IMR-90 (cell line): Measurements from ENCODE around the gene RNF43. TPM values are rescaled to one million over a fixed set of nuclear protein-coding genes. Genes with fewer than 3 reads are reported as not detected.

Experiments used
- ATAC-seq: fragments of 200-7000 bp; cut with Tn5 transposase; 2 replicates; pipeline ENCODE4 v1.9.1; 2020; ENCODE audit warnings: low read depth, mild to moderate bottlenecking, moderate library complexity
- BruUV-seq: library from RNA; stranded (reverse); fragments of 400-500 nt; replicated peaks from 2 replicates; lab custom pipeline; 2021; lab: Mats Ljungman, UMichigan
- CTCF ChIA-PET: fragments of 300-600 bp; formaldehyde crosslinking; extraction: SDS; loops from one replicate; lab custom pipeline; 2021; ENCODE audit warnings: antibody characterized with exemption; lab: Yijun Ruan, JAX
- POLR2A ChIA-PET: fragments of 300-600 bp; sonication (Branson Sonifier 250); formaldehyde crosslinking; loops from one replicate; lab custom pipeline; 2022; ENCODE audit warnings: antibody characterized with exemption; ENCODE audit not compliant: unreplicated experiment; lab: Charles Lee
- DNase-seq: peaks from one replicate; pipeline ENCODE4 v3.0.0; 2013
- H2AFZ ChIP-seq: replicated peaks from 2 replicates; pipeline ENCODE3; 2013; ENCODE audit warnings: low read length, mild to moderate bottlenecking; ENCODE audit not compliant: poor library complexity
- H2AK5ac ChIP-seq: 2 replicates; pipeline ENCODE4 v1.6.1; 2013; ENCODE audit warnings: low read depth, low read length, inconsistent platforms
- H2AK9ac ChIP-seq: replicated peaks from 2 replicates; pipeline ENCODE3; 2013; ENCODE audit warnings: mild to moderate bottlenecking, low read depth, low read length, moderate library complexity; ENCODE audit not compliant: poor library complexity
- H2BK120ac ChIP-seq: 2 replicates; pipeline ENCODE4 v1.6.1; 2013; ENCODE audit warnings: low read depth, low read length, inconsistent platforms
- H2BK15ac ChIP-seq: 3 replicates; pipeline ENCODE4 v1.6.1; 2013; ENCODE audit warnings: low read depth, low read length, inconsistent platforms
- H2BK20ac ChIP-seq: 2 replicates; pipeline ENCODE4 v1.6.1; 2013; ENCODE audit warnings: low read depth, mild to moderate bottlenecking, inconsistent platforms, low read length, moderate library complexity
- H2BK5ac ChIP-seq: 2 replicates; pipeline ENCODE4 v1.6.1; 2013; ENCODE audit warnings: mild to moderate bottlenecking, low read depth, low read length, inconsistent platforms; ENCODE audit not compliant: poor library complexity, severe bottlenecking
- H3K14ac ChIP-seq: replicated peaks from 2 replicates; pipeline ENCODE4 v1.6.1; 2013; ENCODE audit warnings: low read depth, low read length, inconsistent platforms
- H3K18ac ChIP-seq: 2 replicates; pipeline ENCODE4 v1.6.1; 2013; ENCODE audit warnings: low read depth, low read length, control low read depth
- H3K23ac ChIP-seq: 2 replicates; pipeline ENCODE4 v1.6.1; 2013; ENCODE audit warnings: low read depth, low read length, inconsistent platforms
- H3K27ac ChIP-seq: 2 replicates; pipeline ENCODE4 v1.5.1; 2013; ENCODE audit warnings: mild to moderate bottlenecking, control low read depth, low read length; ENCODE audit not compliant: insufficient read depth
- H3K27me3 ChIP-seq: 2 replicates; pipeline ENCODE4 v1.6.1; 2013; ENCODE audit warnings: low read length; ENCODE audit not compliant: control insufficient read depth, insufficient read depth
- H3K36me3 ChIP-seq: 2 replicates; pipeline ENCODE4 v1.6.1; 2013; ENCODE audit warnings: low read length, mixed read lengths; ENCODE audit not compliant: control insufficient read depth, insufficient read depth
- H3K4ac ChIP-seq: 2 replicates; pipeline ENCODE4 v1.6.1; 2013; ENCODE audit warnings: low read depth, low read length, inconsistent platforms
- H3K4me1 ChIP-seq: 2 replicates; pipeline ENCODE4 v1.6.1; 2013; ENCODE audit warnings: low read length, mixed read lengths; ENCODE audit not compliant: control insufficient read depth, insufficient read depth
- H3K4me2 ChIP-seq: 2 replicates; pipeline ENCODE4 v1.6.1; 2013; ENCODE audit warnings: low read depth, mild to moderate bottlenecking, control low read depth, low read length, moderate library complexity
- H3K4me3 ChIP-seq: 2 replicates; pipeline ENCODE4 v1.5.1; 2013; ENCODE audit warnings: low read depth, mild to moderate bottlenecking, control low read depth, low read length, moderate library complexity; ENCODE audit not compliant: insufficient read depth
- H3K56ac ChIP-seq: 2 replicates; pipeline ENCODE4 v1.6.1; 2013; ENCODE audit warnings: low read length, inconsistent platforms; ENCODE audit not compliant: insufficient read depth; ENCODE audit errors: extremely low read depth
- H3K79me1 ChIP-seq, 2 experiments: 2 replicates each; pipeline ENCODE4 v1.6.1; 2013; ENCODE audit warnings: low read length in 2 of 2, inconsistent platforms in 1 of 2, low read depth in 1 of 2
- H3K9ac ChIP-seq: 2 replicates; pipeline ENCODE4 v1.6.1; 2013; ENCODE audit warnings: low read depth, low read length, control low read depth
- H3K9me1 ChIP-seq: 2 replicates; pipeline ENCODE4 v1.6.1; 2013; ENCODE audit warnings: low read length, inconsistent platforms; ENCODE audit not compliant: insufficient read depth
- H3K9me3 ChIP-seq: 2 replicates; pipeline ENCODE4 v1.6.1; 2013; ENCODE audit warnings: low read length; ENCODE audit not compliant: control insufficient read depth, insufficient read depth
- H4K20me1 ChIP-seq: 2 replicates; pipeline ENCODE4 v1.6.1; 2013; ENCODE audit warnings: low read length, inconsistent platforms; ENCODE audit not compliant: insufficient read depth
- H4K5ac ChIP-seq: 2 replicates; pipeline ENCODE4 v1.6.1; 2013; ENCODE audit warnings: mild to moderate bottlenecking, low read depth, low read length, control low read depth
- H4K8ac ChIP-seq, 2 experiments: 2 replicates each; pipeline ENCODE4 v1.6.1; 2013; ENCODE audit warnings: low read depth in 2 of 2, low read length in 2 of 2, control low read depth in 1 of 2, inconsistent platforms in 1 of 2
- H4K91ac ChIP-seq: 2 replicates; pipeline ENCODE4 v1.6.1; 2013; ENCODE audit warnings: low read depth, low read length, inconsistent platforms; ENCODE audit not compliant: insufficient read depth
- BHLHE40 ChIP-seq: fragments of 150-350 bp; IDR thresholded peaks from 2 replicates; pipeline ENCODE4 v1.6.1; 2016; ENCODE audit warnings: mild to moderate bottlenecking, low read depth, low read length
- CEBPB ChIP-seq: IDR thresholded peaks from 2 replicates; pipeline ENCODE4 v1.6.1; 2012; ENCODE audit warnings: low read depth, low read length, improper control_type of control experiment
- CHD1 ChIP-seq: IDR thresholded peaks from 2 replicates; pipeline ENCODE4 v1.6.1; 2012; ENCODE audit warnings: low read depth, low read length, improper control_type of control experiment
- CTCF ChIP-seq: conservative IDR thresholded peaks from 2 replicates; pipeline ENCODE4 v1.5.1; 2012; ENCODE audit warnings: mild to moderate bottlenecking, low read depth, low read length, improper control_type of control experiment
- MAFK ChIP-seq: IDR thresholded peaks from 2 replicates; pipeline ENCODE4 v1.6.1; 2012; ENCODE audit warnings: low read depth, low read length, improper control_type of control experiment
- MAZ ChIP-seq: IDR thresholded peaks from 2 replicates; pipeline ENCODE4 v1.6.1; 2012; ENCODE audit warnings: low read depth, mild to moderate bottlenecking, low read length, improper control_type of control experiment, moderate library complexity, borderline replicate concordance
- RFX5 ChIP-seq: IDR thresholded peaks from 2 replicates; pipeline ENCODE4 v1.8.0; 2012; ENCODE audit warnings: low read depth, mild to moderate bottlenecking, low read length, moderate library complexity
- WGBS, 2 experiments: methylation state at CpG; one replicate each; pipeline versions ENCODE4 v1.1.5 to v1.1.7; 2013; ENCODE audit warnings: missing lambda C conversion rate in 2 of 2; ENCODE audit not compliant: insufficient read length in 1 of 2; ENCODE audit errors: extremely low coverage in 2 of 2; 5-methylcytosine and 5-hydroxymethylcytosine counted together
- dilution Hi-C: fragments of 300-500 bp; cut with HindIII; formaldehyde crosslinking; loops from one replicate; pipeline ENCODE4 v1.14.3; 2018; ENCODE audit warnings: low sequenced_read_pairs; ENCODE audit not compliant: unreplicated experiment
- in situ Hi-C: fragments of 300-500 bp; cut with MboI; formaldehyde crosslinking; loops from 3 replicates; pipeline ENCODE4 v1.14.3; 2019; ENCODE audit warnings: low sequenced_read_pairs, inconsistent platforms, mixed read lengths
- intact Hi-C: fragments of 100-400 bp; cut with micrococcal nuclease; formaldehyde crosslinking; loops from 2 replicates; pipeline ENCODE4 v1.10.0; 2022
- polyA plus RNA-seq, 3 experiments: library from polyadenylated mRNA; depleted of rRNA; stranded (reverse); fragments of >200 nt; gene quantifications; 2 replicates each; pipeline ENCODE4 v1.2.3, GENCODE V29; 2012; ENCODE audit warnings: low replicate concordance in 1 of 3
- total RNA-seq: library from RNA; depleted of rRNA; stranded (reverse); fragments of >200 nt; gene quantifications from 2 replicates; pipeline ENCODE4 v1.2.3, GENCODE V29; 2012

RNF43 gene
- total and polyA plus RNA-seq, 2 of the 4 experiments (the other 2 are of a cell fraction) = under 0.01 TPM; not detected in 1

DNA sequence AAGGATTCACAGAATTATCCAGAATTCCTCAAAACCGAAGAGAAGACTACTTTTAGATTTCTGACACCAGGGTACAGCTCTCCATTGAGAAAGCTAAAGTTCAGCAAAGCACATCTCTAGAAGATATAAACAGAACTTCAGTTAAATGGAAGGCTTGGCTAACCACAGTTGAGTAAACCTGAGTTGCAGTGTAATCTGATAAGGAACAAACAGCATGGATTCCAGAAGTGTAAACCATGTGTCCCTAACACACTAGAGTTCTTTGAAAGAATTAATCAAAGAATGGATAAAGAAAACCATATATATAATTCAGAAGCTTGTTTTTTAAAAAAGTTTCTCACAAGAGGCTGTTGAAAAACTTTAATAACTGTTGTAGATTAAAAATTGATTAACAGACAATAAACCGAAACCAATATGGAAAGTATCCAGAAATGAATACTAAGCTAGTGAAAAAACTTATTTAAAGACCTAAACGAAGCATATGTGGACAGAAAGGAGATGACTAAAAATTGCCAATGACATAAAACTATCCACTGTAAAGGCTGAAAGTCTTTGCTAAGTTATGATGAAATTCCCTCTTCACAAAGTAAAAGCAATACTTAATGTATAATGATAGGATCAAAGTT, 4.3 kb downstream of the RNF43 start:
- Histone ChIP-seq H2BK5ac (no peak overlapping the region), H4K8ac (no peak overlapping the region), H3K4me3 (no peak overlapping the region), H4K20me1 (no peaks in the 10 kb centered on the region), H3K4me1 (no peaks in the 10 kb centered on the region), H2BK20ac (no peak overlapping the region), H2AK9ac (no peak overlapping the region), H3K9me1 (no peaks in the 10 kb centered on the region), H3K23ac (no peak overlapping the region), H3K79me1 (no peaks in the 10 kb centered on the region), H3K4ac (no peak overlapping the region), H3K4me2 (no peak overlapping the region), H3K56ac (no peak overlapping the region), H3K9me3 (no peaks in the 10 kb centered on the region), H2AK5ac (no peak overlapping the region), H3K27me3 (peaks cover 17% of the 10 kb centered on the region), H3K27ac (no peak overlapping the region), H3K14ac (no peak overlapping the region), H2BK120ac (no peak overlapping the region), H2AFZ (no peak overlapping the region), H3K18ac (no peak overlapping the region), H3K36me3 (no peaks in the 10 kb centered on the region), H3K9ac (no peak overlapping the region), H4K5ac (no peak overlapping the region), H2BK15ac (no peak overlapping the region), H4K91ac (no peak overlapping the region)
- CTCF ChIA-PET = no interaction called here
- TF ChIP-seq CEBPB (no peak), RFX5 (no peak), BHLHE40 (no peak), CHD1 (no peak), MAFK (no peak), CTCF (no peak), MAZ (no peak)
- no TSS peak for BruUV-seq
- no CpG with 5 or more reads among the region's 3 CpGs for WGBS, 2 experiments
- POLR2A ChIA-PET = no interaction called here
- DNase-seq = peak; percentile 9
- no peak for ATAC-seq
- intact Hi-C loops (no loop called here), dilution Hi-C loops (no loop called here), in situ Hi-C loops (no loop called here)
